HG02943 (cell line): ENCODE measurements around the gene DNHD1.

Experiments used
- ATAC-seq: cut with Tn5 transposase; IDR thresholded peaks from one replicate; pipeline ENCODE4 v1.9.1; 2021; ENCODE audit warnings: mild to moderate bottlenecking, low read depth, moderate library complexity; ENCODE audit not compliant: unreplicated experiment

Gene DNHD1

DNA sequence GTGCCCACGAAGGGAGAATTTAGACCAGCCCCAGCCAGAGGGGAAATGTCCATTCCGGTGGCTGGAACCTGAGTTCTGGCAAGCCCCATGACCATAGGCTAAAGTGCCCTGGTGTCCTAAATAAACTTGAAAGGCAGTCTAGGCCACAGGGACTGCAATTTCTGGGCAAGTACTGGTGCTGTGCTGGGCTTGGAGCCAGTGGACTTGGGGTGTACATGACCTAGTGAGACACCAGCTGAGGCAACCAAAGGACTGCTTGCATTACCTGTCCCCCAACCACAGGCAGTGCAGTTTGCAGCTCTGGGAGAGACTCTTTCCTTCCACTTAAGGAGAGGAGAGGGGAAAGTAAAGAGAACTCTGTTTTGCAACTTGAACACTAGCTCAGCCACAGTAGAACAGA, 82.6 kb downstream of the DNHD1 start:
- ATAC-seq, result no peak

GRCh38 chr11:6583584-6583983, 86.5 kb downstream of the DNHD1 start:
- ATAC-seq, result no peak

- ATAC-seq, result no peak
Observed at GRCh38 chr11:6584528-6584927, 87.4 kb downstream of the DNHD1 start.

DNA sequence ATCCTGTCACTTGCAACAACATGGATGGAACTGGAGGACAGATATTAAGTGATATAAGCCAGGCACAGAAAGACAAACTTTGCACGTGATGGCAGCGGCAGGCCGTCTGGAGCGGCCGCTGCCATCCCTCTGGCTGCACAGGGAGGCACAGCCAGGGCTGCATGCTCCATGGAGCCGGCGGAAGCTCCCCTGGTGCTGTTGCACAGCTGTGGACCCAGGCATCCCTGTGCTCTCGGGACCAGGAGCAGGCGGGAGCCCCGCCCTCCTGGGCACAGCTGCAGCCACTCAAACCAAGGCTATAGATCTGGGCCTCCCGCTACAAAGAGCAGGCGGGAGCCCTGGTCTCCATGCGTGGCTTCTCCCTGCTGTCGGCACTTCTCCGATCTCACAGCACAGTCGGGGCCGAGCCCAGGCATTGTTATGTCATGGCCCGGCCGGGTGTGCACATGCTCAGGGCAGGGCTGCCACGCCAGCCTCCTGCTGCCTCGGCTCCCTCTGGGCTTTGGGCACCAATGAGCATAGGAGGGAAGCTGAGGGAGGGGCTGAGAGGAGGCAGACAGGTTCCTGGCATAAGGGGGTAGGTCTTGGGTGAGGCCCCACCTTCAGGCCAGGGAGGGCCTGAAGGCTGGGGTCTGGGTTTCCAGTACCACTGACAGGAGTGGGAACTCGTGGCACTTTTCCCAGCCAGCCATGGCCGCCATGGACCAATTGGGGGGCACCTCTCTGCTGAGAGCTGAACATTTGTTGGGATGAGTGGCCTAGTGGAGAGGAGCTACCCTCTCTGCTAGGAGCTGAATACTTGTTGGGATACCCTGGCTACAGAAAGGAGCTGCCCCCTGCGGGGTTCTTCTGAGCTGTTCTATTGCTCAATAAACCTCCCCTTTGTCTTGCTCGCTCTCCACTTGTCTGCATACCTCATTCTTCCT, 89.6 kb downstream of the DNHD1 start:
- no peak for ATAC-seq

DNA sequence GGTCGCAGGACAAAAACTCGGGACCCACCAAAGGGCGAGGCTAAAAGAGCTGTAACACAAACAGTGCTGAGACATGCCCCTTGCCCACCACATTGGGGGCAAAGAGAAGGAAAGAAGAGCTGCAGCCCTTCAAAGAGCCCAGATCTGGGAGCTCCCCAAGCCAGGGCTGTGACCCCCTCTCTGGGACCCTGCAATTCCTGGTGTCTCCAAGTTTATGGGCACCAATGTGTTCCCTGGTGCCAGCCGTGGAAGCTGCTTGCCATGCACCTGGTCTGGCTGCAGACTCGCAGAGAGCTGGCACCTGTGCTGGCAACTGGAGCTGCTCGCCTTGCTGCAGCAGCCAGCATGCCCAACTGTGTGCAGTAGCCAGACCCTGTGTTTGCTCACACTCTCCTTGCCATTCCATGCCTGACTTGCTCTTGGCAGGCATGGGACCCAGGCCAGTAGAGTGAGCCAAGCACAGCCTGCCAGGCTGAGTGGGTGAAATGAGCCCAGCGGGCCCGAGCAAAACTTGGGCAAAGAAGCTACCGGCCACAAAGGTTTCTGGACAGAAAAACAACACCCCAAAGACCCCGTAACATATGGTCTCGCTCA, 90.4 kb downstream of the DNHD1 start:
- ATAC-seq, result no peak

DNA sequence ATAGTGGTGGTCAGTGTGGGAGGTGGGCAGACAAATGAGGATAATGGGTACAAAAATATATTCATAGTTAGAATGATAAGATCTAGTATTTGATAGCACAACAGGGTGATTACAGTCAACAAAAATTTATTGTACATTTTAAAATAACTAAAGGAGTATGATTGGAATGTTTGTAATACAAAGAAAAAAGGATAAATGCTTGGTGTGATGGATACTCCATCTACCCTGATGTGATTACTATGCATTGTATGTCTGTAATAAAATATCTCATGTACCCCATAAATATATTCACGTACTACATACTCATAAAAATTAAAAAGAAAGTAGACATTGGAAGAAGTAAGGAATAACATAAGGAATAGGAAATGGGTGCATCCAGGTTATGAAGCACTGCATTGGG, 90.9 kb downstream of the DNHD1 start:
- no peak for ATAC-seq

DNA sequence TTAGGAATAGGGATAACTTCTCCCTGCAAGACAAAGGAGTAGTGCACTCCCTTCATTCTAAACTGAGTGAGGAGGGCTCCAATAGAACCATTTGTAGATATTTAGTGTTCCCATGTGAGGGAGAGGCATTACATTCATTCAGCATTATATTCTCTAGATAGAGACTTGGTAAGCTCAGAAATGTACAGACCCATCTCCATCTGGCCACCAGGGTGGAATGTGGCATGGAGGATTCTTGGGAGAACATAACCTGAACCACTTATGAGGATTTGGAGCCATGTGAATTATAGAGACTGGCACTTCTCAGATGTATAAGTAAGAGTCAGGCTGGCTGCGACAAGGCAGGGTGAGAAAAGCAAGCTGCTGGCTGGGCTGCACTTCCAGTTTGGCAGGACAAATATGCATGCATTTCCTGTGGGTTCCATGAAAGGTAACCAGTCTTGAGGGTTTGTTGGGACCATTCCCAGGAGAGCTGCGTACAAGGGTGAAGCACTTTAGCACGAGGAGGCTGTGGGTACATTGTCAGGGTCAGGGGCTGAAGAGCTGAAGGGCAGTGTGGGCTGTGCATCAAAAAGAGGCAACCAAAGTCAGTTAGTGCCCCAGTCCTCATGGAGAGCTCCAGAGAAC, 97.2 kb downstream of the DNHD1 start:
- no peak for ATAC-seq

DNA sequence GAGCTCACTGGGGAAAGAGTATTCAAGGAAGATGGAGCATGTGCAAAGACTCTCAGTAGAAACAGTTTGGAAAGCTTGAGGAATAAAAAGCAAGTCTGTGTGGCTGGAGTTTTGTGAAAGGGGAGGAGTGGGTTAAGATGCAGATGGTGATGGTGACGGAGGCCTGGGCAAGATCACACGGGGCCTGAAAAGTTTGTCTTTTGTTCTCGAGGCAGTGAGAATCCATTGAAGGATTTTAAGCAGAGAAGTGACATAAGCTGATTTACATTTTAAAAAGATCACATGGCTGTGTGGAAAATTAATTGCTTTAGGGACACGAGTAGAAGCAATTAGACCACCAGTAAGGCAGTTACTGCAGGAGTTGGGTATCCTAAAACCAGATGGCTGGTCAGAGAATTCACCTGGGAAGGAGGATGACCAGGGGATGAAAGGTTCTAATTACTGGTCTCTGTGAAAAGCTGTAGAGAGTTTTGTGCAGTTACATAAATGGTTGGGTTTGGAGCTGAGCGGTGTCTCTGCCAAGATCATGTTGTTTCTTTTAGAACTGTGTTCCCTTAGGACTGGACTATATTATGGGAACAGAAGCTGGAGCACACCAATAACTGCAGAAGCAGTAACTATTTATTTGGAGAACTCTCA, 99.3 kb downstream of the DNHD1 start:
- no peak for ATAC-seq

DNA sequence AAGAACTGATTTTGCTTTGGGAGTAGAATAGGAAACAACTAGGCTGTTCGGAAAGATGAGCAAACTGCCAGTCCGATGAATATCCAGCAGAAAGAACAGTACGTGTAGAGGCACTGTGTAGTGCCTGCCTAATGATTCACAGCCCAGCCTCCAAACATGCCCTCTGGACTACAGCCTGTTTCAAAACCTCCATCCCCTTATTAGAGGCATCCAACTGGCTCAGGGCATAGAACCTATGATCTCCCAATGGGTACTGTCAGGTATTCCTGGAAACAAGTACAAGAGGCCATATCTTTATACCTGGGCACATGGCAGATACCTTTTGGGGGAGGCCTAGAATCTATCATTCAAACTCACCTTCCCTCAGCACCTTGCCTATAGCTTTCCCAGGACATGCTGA, 101.5 kb downstream of the DNHD1 start:
- no peak for ATAC-seq

- no peak for ATAC-seq
Observed at GRCh38 chr11:6599449-6599848, 102.4 kb downstream of the DNHD1 start.

GRCh38 chr11:6599881-6600390, 102.9 kb downstream of the DNHD1 start:
- ATAC-seq, result no peak

- no peak for ATAC-seq
Observed at GRCh38 chr11:6601041-6601461, 104.0 kb downstream of the DNHD1 start.

GRCh38 chr11:6602096-6602940, 105.2 kb downstream of the DNHD1 start:
- ATAC-seq, result no peak

DNA sequence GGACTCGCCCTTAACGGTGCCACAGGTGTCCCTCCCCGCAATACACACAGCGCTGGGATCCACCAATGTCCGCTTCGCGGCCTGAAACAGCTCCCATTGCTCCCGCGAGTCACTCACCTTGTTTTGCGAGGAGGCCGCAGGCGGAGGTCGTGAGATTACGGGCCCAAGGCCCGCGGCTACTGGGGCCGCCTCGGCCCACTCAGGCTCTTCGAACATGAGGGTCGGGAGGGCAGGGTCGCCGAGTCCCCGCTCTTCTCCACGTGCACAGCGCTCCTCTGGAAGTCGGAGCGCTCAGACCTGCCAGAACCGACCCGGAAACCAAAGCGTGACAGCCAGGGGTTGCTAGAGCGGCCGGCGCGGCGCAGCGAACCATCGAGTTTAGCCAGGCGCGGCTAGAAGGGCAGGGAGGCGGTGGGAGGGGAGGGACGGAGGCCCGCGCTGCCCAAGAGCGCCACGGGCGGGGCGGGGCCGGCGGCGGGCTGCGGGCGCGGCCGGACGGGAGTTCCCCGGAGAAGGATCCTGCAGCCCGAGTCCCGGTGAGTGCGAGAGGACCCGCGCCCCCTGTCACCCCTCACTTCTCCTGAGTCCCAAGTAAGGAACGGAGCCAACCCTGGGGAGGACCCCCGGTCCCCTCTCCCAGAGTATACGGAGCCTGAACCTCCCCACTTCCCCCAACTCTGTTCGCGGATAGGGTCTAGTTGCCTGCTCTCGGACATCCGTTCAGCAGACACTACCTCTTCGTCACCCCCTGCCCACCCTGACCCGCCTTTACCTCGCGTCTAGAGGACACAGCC, 106.4 kb downstream of the DNHD1 start, which contains the start of the genes ILK and RRP8:
ILK (plus strand) TSS at position 488 of the 794 bp plus-strand sequence. CDS start 498 bp downstream, outside the sequence.
RRP8 (minus strand) TSS at position 330 of the 794 bp plus-strand sequence; CDS start at position 216, 114 bp downstream.
- peak; percentile 63 for ATAC-seq

GRCh38 chr11:6604081-6604626, 107.1 kb downstream of the DNHD1 start:
- ATAC-seq, result peak; percentile 40

DNA sequence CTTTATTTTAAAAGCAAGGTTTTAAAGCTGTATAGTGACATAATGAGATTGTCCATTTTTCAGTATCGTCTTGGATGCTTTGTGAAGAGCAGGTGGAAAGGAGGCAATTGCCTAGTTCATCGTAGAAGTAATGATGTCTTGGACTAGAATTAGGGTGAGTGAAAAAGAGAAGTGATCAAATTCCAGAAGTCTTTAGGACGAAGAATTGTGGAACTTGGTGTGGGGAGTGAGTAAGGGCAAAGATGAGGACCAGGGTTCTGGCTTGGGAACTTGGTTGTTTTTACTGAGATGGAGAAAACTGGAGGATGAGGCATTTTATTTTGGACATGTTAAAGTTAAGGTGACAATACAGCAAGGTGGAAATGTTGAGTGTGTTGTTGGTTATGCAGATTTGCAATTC, 107.7 kb downstream of the DNHD1 start:
- no peak for ATAC-seq

GRCh38 chr11:6606471-6607189, 109.5 kb downstream of the DNHD1 start:
- peak; percentile 52 for ATAC-seq
